Activated CD8-positive, alpha-beta T cell treated with anti-CD3 and anti-CD28 coated beads, Interleukin-2, amount 10 ng/mL, durations not matched to agents 7 days and 5 days (primary cell): ENCODE data around the gene P2RX2. TPM values are rescaled to one million over a fixed set of nuclear protein-coding genes. Genes with fewer than 3 reads are reported as not detected.

ENCODE experiments used
- ATAC-seq: fragments of 150-1000 bp; cut with Tn5 transposase; one replicate; pipeline ENCODE4 v1.10.0; 2021; ENCODE audit warnings: moderate library complexity
- CTCF ChIA-PET: fragments of 350-600 bp; sonication (Branson Sonifier 250); formaldehyde crosslinking; loops from one replicate; lab custom pipeline; 2021; ENCODE audit warnings: antibody characterized with exemption; lab: Charles Lee
- POLR2A ChIA-PET: fragments of 350-600 bp; sonication (Branson Sonifier 250); formaldehyde crosslinking; loops from one replicate; lab custom pipeline; 2021; ENCODE audit warnings: antibody characterized with exemption; lab: Charles Lee
- DNase-seq: peaks from one replicate; pipeline ENCODE4 v3.0.0-alpha.2; 2020
- H3K27ac Mint-ChIP-seq: one replicate; pipeline ENCODE4 v1.8.0; 2021; ENCODE audit warnings: mild to moderate bottlenecking, mixed read lengths
- H3K27me3 Mint-ChIP-seq: one replicate; pipeline ENCODE4 v1.8.0; 2021; ENCODE audit warnings: low read depth, mixed read lengths
- H3K36me3 Mint-ChIP-seq: one replicate; pipeline ENCODE4 v1.8.0; 2021; ENCODE audit warnings: low read depth, mixed read lengths
- H3K4me1 Mint-ChIP-seq: one replicate; pipeline ENCODE4 v1.8.0; 2021; ENCODE audit warnings: low read depth, mixed read lengths
- H3K4me3 Mint-ChIP-seq: one replicate; pipeline ENCODE4 v1.8.0; 2021; ENCODE audit warnings: mild to moderate bottlenecking, mixed read lengths
- H3K9me3 Mint-ChIP-seq: one replicate; pipeline ENCODE4 v1.8.0; 2022; ENCODE audit warnings: mixed read lengths; ENCODE audit not compliant: insufficient read depth
- total RNA-seq, 2 experiments: library from RNA; stranded (reverse); gene quantifications; one replicate each; pipeline ENCODE4 v1.2.3, GENCODE V29; 2021

Gene P2RX2
- total RNA-seq, 2 experiments from 2014 or later: not detected

GRCh38 chr12:132651444-132652100, 33.0 kb downstream of the P2RX2 start:
- Mint-ChIP-seq H3K9me3 (no peaks in the 10 kb centered on the region), H3K4me1 (peaks cover 3% of the 10 kb centered on the region), H3K36me3 (peaks cover 59% of the 10 kb centered on the region), H3K4me3 (no peak overlapping the region), H3K27me3 (no peaks in the 10 kb centered on the region), H3K27ac (no peak overlapping the region)
- ATAC-seq (no peak), DNase-seq (no peak)
- ChIA-PET POLR2A (no interaction called here), CTCF (interaction anchor here (0.8 kb wide), 1 partner anchor 37 kb away, joined by 4 read pairs; no protein-coding TSS in a partner anchor)

- Mint-ChIP-seq H3K27ac (peak overlapping the region; percentile 34), H3K36me3 (peaks cover 60% of the 10 kb centered on the region), H3K27me3 (no peaks in the 10 kb centered on the region), H3K9me3 (no peaks in the 10 kb centered on the region), H3K4me1 (no peaks in the 10 kb centered on the region), H3K4me3 (no peak overlapping the region)
- DNase-seq (no peak), ATAC-seq (no peak)
- CTCF ChIA-PET: no interaction called here
- POLR2A ChIA-PET: no interaction called here
These were observed 35.2 kb downstream of the P2RX2 start for GRCh38 chr12:132653567-132654290.

- Mint-ChIP-seq H3K36me3 (peaks cover 83% of the 10 kb centered on the region), H3K27me3 (no peaks in the 10 kb centered on the region), H3K4me3 (no peak overlapping the region), H3K4me1 (peaks cover 26% of the 10 kb centered on the region), H3K9me3 (no peaks in the 10 kb centered on the region), H3K27ac (no peak overlapping the region)
- no peak for DNase-seq
- no peak for ATAC-seq
- ChIA-PET CTCF (interaction anchor here (0.9 kb wide), 2 partner anchors 42 to 242 kb away, joined by 3 read pairs; no protein-coding TSS in a partner anchor), POLR2A (interaction anchor here (0.9 kb wide), 1 partner anchor 9 kb away, joined by 3 read pairs; no protein-coding TSS in a partner anchor)
These were observed 38.6 kb downstream of the P2RX2 start for GRCh38 chr12:132657004-132657727.

GRCh38 chr12:132658149-132658894, 39.7 kb downstream of the P2RX2 start:
- H3K36me3 Mint-ChIP-seq: peaks cover 87% of the 10 kb centered on the region
- H3K4me3 Mint-ChIP-seq: no peak overlapping the region
- peaks cover 37% of the 10 kb centered on the region for H3K4me1 Mint-ChIP-seq
- no peaks in the 10 kb centered on the region for H3K9me3 Mint-ChIP-seq
- ChIA-PET POLR2A (no interaction called here), CTCF (no interaction called here)
- ATAC-seq (no peak), DNase-seq (no peak)
- no peak overlapping the region for H3K27ac Mint-ChIP-seq
- H3K27me3 Mint-ChIP-seq: no peaks in the 10 kb centered on the region

GRCh38 chr12:132659146-132659545, 40.6 kb downstream of the P2RX2 start:
- ChIA-PET POLR2A (interaction anchor here (1.3 kb wide), 1 partner anchor 10 kb away, joined by 3 read pairs; no protein-coding TSS in a partner anchor), CTCF (interaction anchor here (0.9 kb wide), 1 partner anchor 20 kb away, joined by 3 read pairs; no protein-coding TSS in a partner anchor)
- H3K36me3 Mint-ChIP-seq: peaks cover 84% of the 10 kb centered on the region
- peaks cover 45% of the 10 kb centered on the region for H3K4me1 Mint-ChIP-seq
- ATAC-seq (no peak), DNase-seq (no peak)
- no peaks in the 10 kb centered on the region for H3K9me3 Mint-ChIP-seq
- no peak overlapping the region for H3K4me3 Mint-ChIP-seq
- H3K27me3 Mint-ChIP-seq: no peaks in the 10 kb centered on the region
- peak overlapping the region; percentile 25 for H3K27ac Mint-ChIP-seq

- peak overlapping the region; percentile 74 for H3K27ac Mint-ChIP-seq
- peaks cover 85% of the 10 kb centered on the region for H3K36me3 Mint-ChIP-seq
- no peaks in the 10 kb centered on the region for H3K27me3 Mint-ChIP-seq
- POLR2A ChIA-PET: interaction anchor here (1.3 kb wide), 1 partner anchor 9 kb away, joined by 3 read pairs; no protein-coding TSS in a partner anchor
- peaks cover 52% of the 10 kb centered on the region for H3K4me1 Mint-ChIP-seq
- peak; percentile 39 for DNase-seq
- CTCF ChIA-PET: no interaction called here
- no peak overlapping the region for H3K4me3 Mint-ChIP-seq
- H3K9me3 Mint-ChIP-seq: no peaks in the 10 kb centered on the region
- peak; percentile 26 for ATAC-seq
These were observed 41.5 kb downstream of the P2RX2 start for GRCh38 chr12:132660052-132660451.

- Mint-ChIP-seq H3K27me3 (no peaks in the 10 kb centered on the region), H3K36me3 (peaks cover 89% of the 10 kb centered on the region), H3K4me1 (peaks cover 56% of the 10 kb centered on the region), H3K27ac (peak overlapping the region; percentile 74), H3K4me3 (no peak overlapping the region), H3K9me3 (no peaks in the 10 kb centered on the region)
- DNase-seq (no peak), ATAC-seq (no peak)
- CTCF ChIA-PET: no interaction called here
- POLR2A ChIA-PET: no interaction called here
These were observed 42.4 kb downstream of the P2RX2 start for GRCh38 chr12:132660996-132661395.

- Mint-ChIP-seq H3K27ac (peak overlapping the region; percentile 47), H3K4me1 (peaks cover 56% of the 10 kb centered on the region), H3K4me3 (no peak overlapping the region), H3K9me3 (no peaks in the 10 kb centered on the region), H3K27me3 (no peaks in the 10 kb centered on the region), H3K36me3 (peaks cover 89% of the 10 kb centered on the region)
- ATAC-seq: no peak
- ChIA-PET POLR2A (no interaction called here), CTCF (no interaction called here)
- no peak for DNase-seq
These were observed 43.4 kb downstream of the P2RX2 start for GRCh38 chr12:132661972-132662371.

- POLR2A ChIA-PET: no interaction called here
- ATAC-seq: no peak
- no peak for DNase-seq
- no peaks in the 10 kb centered on the region for H3K27me3 Mint-ChIP-seq
- CTCF ChIA-PET: no interaction called here
- H3K4me3 Mint-ChIP-seq: no peak overlapping the region
- peaks cover 87% of the 10 kb centered on the region for H3K36me3 Mint-ChIP-seq
- H3K9me3 Mint-ChIP-seq: no peaks in the 10 kb centered on the region
- peak overlapping the region; percentile 65 for H3K27ac Mint-ChIP-seq
- H3K4me1 Mint-ChIP-seq: peaks cover 56% of the 10 kb centered on the region
These were observed 44.6 kb downstream of the P2RX2 start for GRCh38 chr12:132662901-132663755.

GRCh38 chr12:132664206-132665148, 45.9 kb downstream of the P2RX2 start:
- ChIA-PET POLR2A (no interaction called here), CTCF (no interaction called here)
- ATAC-seq: no peak
- H3K27ac Mint-ChIP-seq: peak overlapping the region; percentile 70
- no peaks in the 10 kb centered on the region for H3K9me3 Mint-ChIP-seq
- no peak for DNase-seq
- H3K36me3 Mint-ChIP-seq: peaks cover 85% of the 10 kb centered on the region
- H3K4me1 Mint-ChIP-seq: peaks cover 56% of the 10 kb centered on the region
- no peak overlapping the region for H3K4me3 Mint-ChIP-seq
- no peaks in the 10 kb centered on the region for H3K27me3 Mint-ChIP-seq
